Activated T-helper 1 cell treated with Interleukin-2 at 50 U/mL for 16 hours (primary cell): Measurements from ENCODE around the gene DBP.
A peak's percentile ranks its signal among the peaks of the same experiment; 100 is the strongest.

Experiments
- DNase-seq: peaks from one replicate; pipeline ENCODE4 v3.0.0-alpha.2; 2020; ENCODE audit warnings: low read depth

DBP gene

GRCh38 chr19:48609571-48610108, 27.5 kb downstream of the DBP start:
- DNase-seq, result no peak

- no peak for DNase-seq
These were observed 28.3 kb downstream of the DBP start for GRCh38 chr19:48608798-48609263.

GRCh38 chr19:48607359-48607755, 29.8 kb downstream of the DBP start:
- no peak for DNase-seq

GRCh38 chr19:48606463-48607358, 30.5 kb downstream of the DBP start, which contains the start of gene SPACA4:
SPACA4 (plus strand) TSS chr19:48606742; CDS start chr19:48606979, 237 bp downstream.
- DNase-seq, result no peak

GRCh38 chr19:48603850-48604249, 33.3 kb downstream of the DBP start:
- no peak for DNase-seq

GRCh38 chr19:48603449-48603848, 33.7 kb downstream of the DBP start:
- no peak for DNase-seq

- DNase-seq, result no peak
These were observed 34.2 kb downstream of the DBP start for GRCh38 chr19:48603001-48603400.

- no peak for DNase-seq
These were observed 36.3 kb downstream of the DBP start for GRCh38 chr19:48600679-48601417.

- no peak for DNase-seq
These were observed 38.0 kb downstream of the DBP start for GRCh38 chr19:48598996-48599700.

- DNase-seq, result peak; percentile 24
These were observed 40.3 kb downstream of the DBP start for GRCh38 chr19:48596679-48597465.

- DNase-seq, result no peak
These were observed 40.9 kb downstream of the DBP start for GRCh38 chr19:48596237-48596636.

GRCh38 chr19:48595833-48596232, 41.3 kb downstream of the DBP start:
- DNase-seq, result no peak

GRCh38 chr19:48595171-48595570, 42.0 kb downstream of the DBP start:
- no peak for DNase-seq

GRCh38 chr19:48591021-48591420, 46.2 kb downstream of the DBP start:
- no peak for DNase-seq

- peak; percentile 77 for DNase-seq
These were observed 48.3 kb downstream of the DBP start for GRCh38 chr19:48588670-48589401.

GRCh38 chr19:48587387-48587786, 49.8 kb downstream of the DBP start:
- no peak for DNase-seq

GRCh38 chr19:48582168-48582567, 55.0 kb downstream of the DBP start:
- no peak for DNase-seq
